Mesendoderm (in vitro differentiated cells): ENCODE measurements around the gene ELP5.
"Not testable (repeated sequence)": the region's sequence is repeated elsewhere in the genome, so short reads cannot be mapped to it uniquely, and the experiment has no call there.

Source experiments
- DNase-seq: peaks from one replicate; pipeline ENCODE4 v3.0.0; 2013
- H2AK5ac ChIP-seq: 2 replicates; pipeline ENCODE4 v1.6.1; 2013; ENCODE audit warnings: low read length, inconsistent platforms
- H2BK120ac ChIP-seq: 2 replicates; pipeline ENCODE4 v1.6.1; 2013; ENCODE audit warnings: low read depth, mild to moderate bottlenecking, low read length, moderate library complexity, mixed read lengths
- H2BK15ac ChIP-seq: replicated peaks from 2 replicates; pipeline ENCODE4 v1.6.1; 2013; ENCODE audit warnings: low read depth, mild to moderate bottlenecking, moderate library complexity
- H2BK5ac ChIP-seq: 2 replicates; pipeline ENCODE4 v1.6.1; 2013; ENCODE audit warnings: low read length, inconsistent platforms
- H3K18ac ChIP-seq: 2 replicates; pipeline ENCODE4 v1.6.1; 2013; ENCODE audit warnings: mild to moderate bottlenecking, low read length, mixed read lengths
- H3K23ac ChIP-seq: one replicate; pipeline ENCODE4 v1.6.1; 2013; ENCODE audit warnings: low read length
- H3K27ac ChIP-seq: 2 replicates; pipeline ENCODE4 v1.5.1; 2013; ENCODE audit warnings: low read depth, mild to moderate bottlenecking, inconsistent platforms, low read length, moderate library complexity
- H3K27me3 ChIP-seq: 2 replicates; pipeline ENCODE4 v1.6.1; 2013; ENCODE audit warnings: low read length, control low read depth, mild to moderate bottlenecking, inconsistent platforms; ENCODE audit not compliant: insufficient read depth, poor library complexity
- H3K36me3 ChIP-seq: 2 replicates; pipeline ENCODE4 v1.6.1; 2013; ENCODE audit warnings: low read length, inconsistent platforms; ENCODE audit not compliant: control insufficient read depth, insufficient read depth
- H3K4ac ChIP-seq: one replicate; pipeline ENCODE4 v1.6.1; 2013; ENCODE audit warnings: low read depth, mild to moderate bottlenecking, low read length, moderate library complexity
- H3K4me1 ChIP-seq: 2 replicates; pipeline ENCODE4 v1.6.1; 2013; ENCODE audit warnings: low read depth, low read length, inconsistent platforms; ENCODE audit not compliant: control insufficient read depth
- H3K4me2 ChIP-seq: 2 replicates; pipeline ENCODE4 v1.6.1; 2013; ENCODE audit warnings: low read length
- H3K4me3 ChIP-seq: 2 replicates; pipeline ENCODE4 v1.5.1; 2013; ENCODE audit warnings: mild to moderate bottlenecking, low read length
- H3K56ac ChIP-seq: one replicate; pipeline ENCODE4 v1.6.1; 2013; ENCODE audit warnings: low read length
- H3K79me1 ChIP-seq: 2 replicates; pipeline ENCODE4 v1.6.1; 2013; ENCODE audit warnings: low read length, inconsistent platforms
- H3K79me2 ChIP-seq: 2 replicates; pipeline ENCODE4 v1.6.1; 2013; ENCODE audit warnings: mild to moderate bottlenecking, low read length; ENCODE audit not compliant: control insufficient read depth, insufficient read depth
- H3K9ac ChIP-seq: 2 replicates; pipeline ENCODE4 v1.6.1; 2013; ENCODE audit warnings: low read length, inconsistent platforms
- H4K5ac ChIP-seq: one replicate; pipeline ENCODE4 v1.6.1; 2013; ENCODE audit warnings: low read length
- H4K8ac ChIP-seq: one replicate; pipeline ENCODE4 v1.6.1; 2013; ENCODE audit warnings: low read depth, mild to moderate bottlenecking, control low read depth, low read length, moderate library complexity
- WGBS: extraction: QIAGEN DNeasy Blood & Tissue Kit; methylation state at CpG from one replicate; pipeline ENCODE4 v1.1.7; 2013; ENCODE audit warnings: low lambda C conversion rate, missing lambda C conversion rate; ENCODE audit not compliant: insufficient coverage; ENCODE audit errors: extremely low coverage; 5-methylcytosine and 5-hydroxymethylcytosine counted together

Gene ELP5

GRCh38 chr17:7241090-7241733 is 10.8 kb upstream of the ELP5 start:
- no peak overlapping the region for H2AK5ac ChIP-seq
- WGBS: no CpG with 5 or more reads among the region's 9 CpGs
- H3K4me1 ChIP-seq: peaks cover 9% of the 10 kb centered on the region
- no peak for DNase-seq
- H3K4ac ChIP-seq: peak overlapping the region; percentile 39
- H4K5ac ChIP-seq: no peak overlapping the region
- no peak overlapping the region for H3K27ac ChIP-seq
- H3K36me3 ChIP-seq: peaks cover 11% of the 10 kb centered on the region
- peak overlapping the region; percentile 99 for H3K4me2 ChIP-seq
- H2BK5ac ChIP-seq: no peak overlapping the region
- no peak overlapping the region for H2BK15ac ChIP-seq
- H4K8ac ChIP-seq: no peak overlapping the region
- H3K18ac ChIP-seq: no peak overlapping the region
- peak overlapping the region; percentile 100 for H3K56ac ChIP-seq
- H3K4me3 ChIP-seq: peak overlapping the region; percentile 57
- peak overlapping the region; percentile 15 for H3K23ac ChIP-seq
- peak overlapping the region; percentile 100 for H3K9ac ChIP-seq
- H2BK120ac ChIP-seq: no peak overlapping the region
- no peaks in the 10 kb centered on the region for H3K27me3 ChIP-seq
- peaks cover 41% of the 10 kb centered on the region for H3K79me2 ChIP-seq
- peaks cover 14% of the 10 kb centered on the region for H3K79me1 ChIP-seq

GRCh38 chr17:7241783-7242716 is 10.0 kb upstream of the ELP5 start, which contains the start of gene GABARAP:
Gene GABARAP, minus strand, starts transcription at chr17:7242449. Its CDS starts 119 bp downstream, at chr17:7242330.
- peak within 1 kb of the TSS; percentile 69 for H3K4me3 ChIP-seq
- H3K27ac ChIP-seq: peak within 1 kb of the TSS; percentile 92
- peak within 1 kb of the TSS; percentile 28 for H4K8ac ChIP-seq
- peak within 1 kb of the TSS; percentile 15 for H3K23ac ChIP-seq
- peak within 1 kb of the TSS; percentile 72 for H3K18ac ChIP-seq
- no peak within 1 kb of the TSS for H4K5ac ChIP-seq
- H2BK120ac ChIP-seq: no peak within 1 kb of the TSS
- WGBS: no CpG with 5 or more reads among the region's 62 CpGs
- peaks cover 7% of the 10 kb centered on the region for H3K36me3 ChIP-seq
- no peak within 1 kb of the TSS for H2BK15ac ChIP-seq
- peaks cover 9% of the 10 kb centered on the region for H3K4me1 ChIP-seq
- peaks cover 11% of the 10 kb centered on the region for H3K79me1 ChIP-seq
- H3K4ac ChIP-seq: peak within 1 kb of the TSS; percentile 64
- peak; percentile 93 for DNase-seq
- peaks cover 34% of the 10 kb centered on the region for H3K79me2 ChIP-seq
- H3K56ac ChIP-seq: peak within 1 kb of the TSS; percentile 100
- H3K4me2 ChIP-seq: peak within 1 kb of the TSS; percentile 99
- H2AK5ac ChIP-seq: peak within 1 kb of the TSS; percentile 100
- H3K9ac ChIP-seq: peak within 1 kb of the TSS; percentile 100
- no peaks in the 10 kb centered on the region for H3K27me3 ChIP-seq
- peak within 1 kb of the TSS; percentile 91 for H2BK5ac ChIP-seq

GRCh38 chr17:7242717-7243452 is 9.1 kb upstream of the ELP5 start:
- Histone ChIP-seq H4K5ac (no peak overlapping the region), H3K18ac (peak overlapping the region; percentile 10), H3K4ac (no peak overlapping the region), H2BK5ac (peak overlapping the region; percentile 72), H2AK5ac (no peak overlapping the region), H3K27me3 (no peaks in the 10 kb centered on the region), H3K4me1 (peaks cover 7% of the 10 kb centered on the region), H3K79me2 (peaks cover 32% of the 10 kb centered on the region), H3K4me3 (peak overlapping the region; percentile 69), H2BK120ac (no peak overlapping the region), H2BK15ac (no peak overlapping the region), H3K9ac (peak overlapping the region; percentile 94), H3K27ac (peak overlapping the region; percentile 87), H3K36me3 (peaks cover 6% of the 10 kb centered on the region), H3K79me1 (peaks cover 12% of the 10 kb centered on the region), H3K4me2 (peak overlapping the region; percentile 90), H3K23ac (no peak overlapping the region), H4K8ac (no peak overlapping the region), H3K56ac (peak overlapping the region; percentile 97)
- no CpG with 5 or more reads among the region's 49 CpGs for whole genome bisulfite sequencing
- peak; percentile 98 for DNase-seq

- Histone ChIP-seq H3K27ac (no peak overlapping the region), H2BK15ac (no peak overlapping the region), H3K18ac (no peak overlapping the region), H2BK120ac (no peak overlapping the region), H3K56ac (peak overlapping the region; percentile 88), H3K9ac (peak overlapping the region; percentile 85), H4K5ac (no peak overlapping the region), H3K27me3 (no peaks in the 10 kb centered on the region), H3K4me2 (peak overlapping the region; percentile 88), H3K4me3 (no peak overlapping the region), H3K23ac (no peak overlapping the region), H2BK5ac (no peak overlapping the region), H2AK5ac (no peak overlapping the region), H3K4me1 (peaks cover 7% of the 10 kb centered on the region), H3K79me2 (peaks cover 35% of the 10 kb centered on the region), H3K4ac (no peak overlapping the region), H3K36me3 (peaks cover 6% of the 10 kb centered on the region), H4K8ac (no peak overlapping the region), H3K79me1 (peaks cover 12% of the 10 kb centered on the region)
- WGBS: no CpG with 5 or more reads among the region's 2 CpGs
- DNase-seq: no peak
These were observed 8.6 kb upstream of the ELP5 start for GRCh38 chr17:7243453-7243729.

- H3K4me2 ChIP-seq, H3K27ac ChIP-seq, H3K4me3 ChIP-seq, H3K18ac ChIP-seq, DNase-seq, H2BK5ac ChIP-seq, H3K9ac ChIP-seq, H3K56ac ChIP-seq, H4K8ac ChIP-seq, H4K5ac ChIP-seq, H2AK5ac ChIP-seq, H3K27me3 ChIP-seq, H3K23ac ChIP-seq, H3K4ac ChIP-seq, H3K36me3 ChIP-seq, H3K4me1 ChIP-seq, H2BK120ac ChIP-seq, H2BK15ac ChIP-seq: not testable (repeated sequence)
- no CpG with 5 or more reads among the region's 10 CpGs for WGBS
- H3K79me1 ChIP-seq: peaks cover 13% of the 10 kb centered on the region
- peaks cover 36% of the 10 kb centered on the region for H3K79me2 ChIP-seq
These were observed 8.2 kb upstream of the ELP5 start for GRCh38 chr17:7243838-7244237.
